Sigmoid colon (tissue), 3 donors: ENCODE data around the gene CABP2.

ENCODE experiments used
- POLR2A ChIP-seq, 2 donors: fragments of 450-650 bp; IDR thresholded peaks; one replicate each; pipeline ENCODE4 v1.6.1; 2016; ENCODE audit warnings: antibody characterized with exemption in 2 of 2, mild to moderate bottlenecking in 2 of 2, moderate library complexity in 2 of 2
- TF ChIP-seq, protein P1 (sequence below), 4 experiments: fragments of 450-650 bp in 3 of 4; fragments of 200-600 bp in 1 of 4; IDR thresholded peaks; one replicate each; pipeline ENCODE4 v1.5.1; 2016 to 2019; ENCODE audit warnings: antibody characterized with exemption in 4 of 4, mild to moderate bottlenecking in 3 of 4, moderate library complexity in 2 of 4

DNA sequence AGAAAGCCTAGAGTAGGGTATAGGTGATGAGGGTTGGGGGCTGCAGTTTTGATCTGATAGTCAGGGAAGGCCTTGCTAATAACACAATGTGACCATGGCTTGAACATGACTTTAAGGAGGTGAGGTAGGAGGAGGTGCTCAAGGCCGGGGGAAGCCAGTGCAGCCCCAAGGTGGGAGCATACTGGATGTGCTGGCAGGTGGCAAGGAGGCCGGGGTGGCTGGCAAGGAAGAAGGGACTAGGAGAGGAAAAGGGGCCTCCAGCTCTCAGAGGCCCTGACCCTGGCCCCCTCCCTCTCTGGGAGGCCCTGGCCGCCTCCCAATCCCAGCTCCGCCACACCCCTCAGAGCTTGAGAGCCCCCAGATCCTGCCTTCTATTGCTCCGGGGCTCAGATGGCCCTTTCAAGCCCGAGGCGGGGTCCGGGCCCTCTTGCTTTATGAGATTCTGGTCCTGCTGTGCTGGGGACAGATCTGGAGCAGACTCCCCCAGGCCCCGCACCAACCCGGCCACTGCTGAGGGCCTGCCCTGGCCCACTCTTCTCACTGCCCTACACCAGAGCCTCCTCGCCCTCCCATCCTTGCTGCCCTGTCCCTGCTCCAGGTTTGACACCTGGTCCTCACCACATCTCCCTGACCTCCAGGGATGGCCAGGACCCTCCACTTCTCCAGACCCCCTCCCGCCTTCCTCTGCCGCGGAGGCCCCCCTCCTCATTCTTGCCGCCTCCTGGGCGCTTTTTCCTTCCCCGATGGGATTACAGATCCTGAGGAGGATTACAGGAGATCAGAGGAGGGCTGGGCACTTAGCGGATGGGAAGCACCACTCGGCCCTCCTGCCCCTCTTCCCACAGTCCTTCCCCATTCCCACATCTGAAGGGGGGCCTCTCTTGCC lies 19.9 kb downstream of the CABP2 start:
- TF ChIP-seq, protein P1, sequence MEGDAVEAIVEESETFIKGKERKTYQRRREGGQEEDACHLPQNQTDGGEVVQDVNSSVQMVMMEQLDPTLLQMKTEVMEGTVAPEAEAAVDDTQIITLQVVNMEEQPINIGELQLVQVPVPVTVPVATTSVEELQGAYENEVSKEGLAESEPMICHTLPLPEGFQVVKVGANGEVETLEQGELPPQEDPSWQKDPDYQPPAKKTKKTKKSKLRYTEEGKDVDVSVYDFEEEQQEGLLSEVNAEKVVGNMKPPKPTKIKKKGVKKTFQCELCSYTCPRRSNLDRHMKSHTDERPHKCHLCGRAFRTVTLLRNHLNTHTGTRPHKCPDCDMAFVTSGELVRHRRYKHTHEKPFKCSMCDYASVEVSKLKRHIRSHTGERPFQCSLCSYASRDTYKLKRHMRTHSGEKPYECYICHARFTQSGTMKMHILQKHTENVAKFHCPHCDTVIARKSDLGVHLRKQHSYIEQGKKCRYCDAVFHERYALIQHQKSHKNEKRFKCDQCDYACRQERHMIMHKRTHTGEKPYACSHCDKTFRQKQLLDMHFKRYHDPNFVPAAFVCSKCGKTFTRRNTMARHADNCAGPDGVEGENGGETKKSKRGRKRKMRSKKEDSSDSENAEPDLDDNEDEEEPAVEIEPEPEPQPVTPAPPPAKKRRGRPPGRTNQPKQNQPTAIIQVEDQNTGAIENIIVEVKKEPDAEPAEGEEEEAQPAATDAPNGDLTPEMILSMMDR (IDR thresholded peaks at IDR 0.05) = no peak
- no peak for TF ChIP-seq POLR2A (IDR thresholded peaks at IDR 0.05)
